ENCODE data around the gene SIRPA.

The SIRPA gene

GRCh38 chr20:1891263-1892118, 3.7 kb upstream of the SIRPA start:
- TF ChIP-seq CTCF (IDR thresholded peaks at IDR 0.05; ENCODE audit: insufficient read depth, low read depth, low read length, missing control alignments): no peak
- no peak overlapping the region for H3K4me3 ChIP-seq (ENCODE audit: low read depth, low read length)
- DNase-seq (ENCODE audit: low read depth): no peak

DNA sequence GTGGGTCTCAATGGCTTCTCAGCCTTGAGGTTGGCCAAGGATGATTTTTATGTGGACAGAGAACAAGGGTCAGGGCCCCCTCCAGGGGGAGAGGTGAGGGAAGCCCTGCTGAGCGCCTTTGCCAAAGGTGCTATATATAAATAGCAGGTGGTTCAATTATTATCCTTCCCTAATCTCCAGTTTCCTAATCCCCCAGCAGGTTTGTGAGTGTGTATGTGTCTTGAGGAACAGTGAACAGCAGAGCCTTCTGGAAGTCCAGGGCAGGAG, 3.2 kb upstream of the SIRPA start:
- no peak for TF ChIP-seq CTCF (IDR thresholded peaks at IDR 0.05; ENCODE audit: insufficient read depth, low read depth, low read length, missing control alignments)
- H3K4me3 ChIP-seq (ENCODE audit: low read depth, low read length): no peak overlapping the region
- DNase-seq (ENCODE audit: low read depth): no peak

- H3K4me3 ChIP-seq (ENCODE audit: low read depth, low read length): no peak overlapping the region; the same call in 1 of the 2 replicates
- TF ChIP-seq CTCF (IDR thresholded peaks at IDR 0.05; ENCODE audit: insufficient read depth, low read depth, low read length, missing control alignments): no peak
- no peak for DNase-seq (ENCODE audit: low read depth)
These were observed 1.3 kb upstream of the SIRPA start for GRCh38 chr20:1893721-1894470.

- DNase-seq (ENCODE audit: low read depth): peak; percentile 12
- H3K4me3 ChIP-seq (ENCODE audit: low read depth, low read length): no peak overlapping the region; the same call in 1 of the 2 replicates
These were observed 696 bp upstream of the SIRPA start for GRCh38 chr20:1894471-1894950.

GRCh38 chr20:1895674-1896483, 672 bp downstream of the SIRPA start:
- H3K4me3 ChIP-seq (ENCODE audit: low read depth, low read length): no peak overlapping the region; the same call in 1 of the 2 replicates
- no peak for TF ChIP-seq CTCF (IDR thresholded peaks at IDR 0.05; ENCODE audit: insufficient read depth, low read depth, low read length, missing control alignments)
- no peak for DNase-seq (ENCODE audit: low read depth)

More at GRCh38 chr20:1894471-1894950, 696 bp upstream of the SIRPA start:
- no peak for TF ChIP-seq CTCF (IDR thresholded peaks at IDR 0.05; ENCODE audit: insufficient read depth, low read depth, low read length, missing control alignments)

DNA sequence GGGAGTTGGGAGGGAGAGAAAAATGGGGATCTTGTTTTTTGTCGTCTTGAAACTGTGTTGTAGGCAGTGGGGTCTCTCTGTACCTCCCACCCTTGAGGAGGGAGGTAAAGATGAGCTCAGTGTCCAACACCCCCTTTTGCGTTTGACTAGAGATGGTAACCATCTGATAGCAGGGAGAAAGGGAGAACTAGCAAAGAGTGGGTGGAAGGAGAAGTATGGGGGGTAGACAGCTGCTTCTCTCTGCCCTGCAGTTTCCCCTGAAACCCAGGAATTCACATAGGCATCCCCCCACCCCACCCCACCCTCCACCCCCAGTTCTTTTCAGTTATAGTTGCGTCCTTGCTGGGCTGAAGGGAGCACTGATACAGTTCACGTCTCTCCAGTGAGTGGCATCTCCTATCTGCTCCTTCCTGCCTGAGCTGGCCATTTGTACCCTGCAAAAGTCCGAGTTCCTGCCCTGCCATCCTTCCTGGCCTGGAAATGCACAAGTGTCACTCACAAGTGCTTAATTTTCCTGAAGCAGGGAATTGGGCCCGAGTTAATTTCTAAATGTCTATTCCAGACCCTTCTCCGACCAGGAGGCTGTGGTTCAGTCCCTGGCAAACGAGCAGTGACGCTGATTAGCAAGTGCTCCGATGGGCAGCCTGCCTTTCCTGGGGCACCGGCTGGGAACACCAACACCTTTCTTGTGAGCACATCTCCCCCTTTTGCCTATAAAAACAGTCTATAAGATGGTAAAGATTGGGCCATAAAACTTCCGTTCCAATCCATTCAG, 1.5 kb downstream of the SIRPA start:
- DNase-seq (ENCODE audit: low read depth): no peak
- no peak for TF ChIP-seq CTCF (IDR thresholded peaks at IDR 0.05; ENCODE audit: insufficient read depth, low read depth, low read length, missing control alignments)
- H3K4me3 ChIP-seq (ENCODE audit: low read depth, low read length): no peak overlapping the region
